ENCODE data around the gene PLEKHG2.

GRCh38 chr19:39363901-39364457 is 48.5 kb upstream of the PLEKHG2 start:
- TF ChIP-seq GATA2 (IDR thresholded peaks at IDR 0.05; ENCODE audit: low read depth, low read length) (no peak), GATA3 (IDR thresholded peaks at IDR 0.05; ENCODE audit: low read depth, low read length) (no peak)

Data from SH-SY5Y (cell line).